Tibial artery (tissue), 4 donors: ENCODE results near the gene B3GNT7.
A peak's percentile ranks its signal among the peaks of the same experiment; 100 is the strongest.
"Not testable (repeated sequence)": the region's sequence is repeated elsewhere in the genome, so short reads cannot be mapped to it uniquely, and the experiment has no call there.

Source experiments
- DNase-seq, 2 donors: peaks; one replicate each; pipeline ENCODE4 v3.0.0-alpha.2; 2019
- H3K27ac ChIP-seq, 2 donors: fragments of 200-600 bp; sonication (generic) in 1 of 2; 1 replicate in 1 of 2; 2 replicates in 1 of 2; pipeline ENCODE4 v1.5.1; 2018 to 2019; ENCODE audit warnings: mild to moderate bottlenecking in 1 of 2
- H3K27me3 ChIP-seq, 2 donors: fragments of 200-600 bp; sonication (generic) in 1 of 2; one replicate each; pipeline versions ENCODE4 v1.5.1 to v1.6.0; 2016 to 2019
- H3K36me3 ChIP-seq, 3 donors: fragments of 200-600 bp; sonication (generic) in 2 of 3; one replicate each; pipeline ENCODE4 v1.5.1; 2016 to 2019; ENCODE audit warnings: mild to moderate bottlenecking in 2 of 3
- H3K4me1 ChIP-seq, 4 donors: fragments of 200-600 bp; sonication (generic) in 2 of 4; 1 replicate in 3 of 4; 2 replicates in 1 of 4; pipeline ENCODE4 v1.5.1; 2016 to 2019
- H3K4me3 ChIP-seq, 2 donors: fragments of 200-600 bp; sonication (generic) in 1 of 2; 1 replicate in 1 of 2; 2 replicates in 1 of 2; pipeline ENCODE4 v1.5.1; 2018 to 2019; ENCODE audit warnings: mild to moderate bottlenecking in 2 of 2
- H3K9me3 ChIP-seq, 3 donors: fragments of 200-600 bp; sonication (generic) in 1 of 3; one replicate each; pipeline ENCODE4 v1.5.1; 2016 to 2019
- intact Hi-C: fragments of 100-400 bp; cut with DNase I; formaldehyde crosslinking; loops from one replicate; pipeline ENCODE4 v1.15.0; 2023; ENCODE audit warnings: low total_unique reads
- TF ChIP-seq, protein P1 (sequence below), 2 experiments: fragments of 200-600 bp in 1 of 2; fragments of 450-650 bp in 1 of 2; IDR thresholded peaks; one replicate each; pipeline ENCODE4 v1.5.1; 2017 to 2019; ENCODE audit warnings: antibody characterized with exemption in 2 of 2, mild to moderate bottlenecking in 1 of 2, moderate library complexity in 1 of 2

B3GNT7 gene, protein sequence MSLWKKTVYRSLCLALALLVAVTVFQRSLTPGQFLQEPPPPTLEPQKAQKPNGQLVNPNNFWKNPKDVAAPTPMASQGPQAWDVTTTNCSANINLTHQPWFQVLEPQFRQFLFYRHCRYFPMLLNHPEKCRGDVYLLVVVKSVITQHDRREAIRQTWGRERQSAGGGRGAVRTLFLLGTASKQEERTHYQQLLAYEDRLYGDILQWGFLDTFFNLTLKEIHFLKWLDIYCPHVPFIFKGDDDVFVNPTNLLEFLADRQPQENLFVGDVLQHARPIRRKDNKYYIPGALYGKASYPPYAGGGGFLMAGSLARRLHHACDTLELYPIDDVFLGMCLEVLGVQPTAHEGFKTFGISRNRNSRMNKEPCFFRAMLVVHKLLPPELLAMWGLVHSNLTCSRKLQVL

DNA sequence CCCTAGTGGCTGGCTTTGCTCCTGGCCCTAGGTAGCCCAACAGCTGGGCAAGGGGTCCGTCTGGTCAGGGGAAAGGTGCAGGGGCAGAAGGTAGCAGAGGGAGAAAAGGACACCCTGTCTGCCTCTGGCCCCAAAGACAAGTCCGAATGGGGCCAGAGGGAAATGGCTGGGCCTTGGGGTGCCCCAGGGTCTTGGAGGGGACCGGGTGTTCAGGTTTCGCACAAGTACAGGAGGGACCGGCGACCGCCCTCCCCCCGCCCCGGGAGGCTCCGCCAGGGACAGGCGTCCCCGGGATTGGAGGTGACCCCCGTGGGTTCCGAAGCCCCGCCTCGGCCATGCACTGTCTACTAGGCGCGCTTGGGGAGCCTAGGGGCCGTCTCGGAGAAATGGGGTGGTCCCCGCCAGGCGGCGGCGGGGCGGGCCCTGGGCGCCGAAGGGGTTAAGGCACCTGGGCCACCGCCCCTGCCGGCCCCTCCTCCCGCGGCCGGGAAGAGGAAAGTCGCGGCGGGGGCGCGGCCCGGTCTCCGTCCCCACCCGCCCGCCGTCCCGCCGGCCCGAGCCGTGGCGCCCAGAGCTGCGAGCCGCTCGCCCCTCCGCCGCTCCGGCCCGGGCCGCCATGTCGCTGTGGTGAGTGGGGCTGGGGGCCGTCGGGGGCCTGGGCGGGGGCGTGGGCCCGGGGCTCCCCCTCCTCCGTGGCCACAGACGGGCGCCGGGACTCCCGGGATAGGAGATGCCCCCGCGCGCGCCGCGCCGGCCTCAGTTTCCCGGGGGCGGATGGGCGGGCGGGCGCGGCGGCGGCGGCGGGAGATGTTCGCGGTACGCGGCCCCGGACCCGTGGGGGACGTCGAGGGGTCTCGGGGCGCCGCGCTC, at the start of gene B3GNT7:
Gene B3GNT7 (plus strand): TSS at position 523 of the 870 bp plus-strand sequence. CDS start 94 bp downstream, at position 617.
- Histone ChIP-seq H3K4me1 (peaks cover 0 to 35% (median 28%) of the 10 kb centered on the region in 4 donors), H3K9me3 (no peaks in the 10 kb centered on the region), H3K4me3 (peak within 1 kb of the TSS; percentile 47 to 55), H3K27me3 (peaks cover 0 to 33% of the 10 kb centered on the region in 2 donors), H3K27ac (peak within 1 kb of the TSS; percentile 53 to 65), H3K36me3 (peaks cover 0 to 12% (median 0%) of the 10 kb centered on the region in 3 donors)
- TF ChIP-seq, protein P1, sequence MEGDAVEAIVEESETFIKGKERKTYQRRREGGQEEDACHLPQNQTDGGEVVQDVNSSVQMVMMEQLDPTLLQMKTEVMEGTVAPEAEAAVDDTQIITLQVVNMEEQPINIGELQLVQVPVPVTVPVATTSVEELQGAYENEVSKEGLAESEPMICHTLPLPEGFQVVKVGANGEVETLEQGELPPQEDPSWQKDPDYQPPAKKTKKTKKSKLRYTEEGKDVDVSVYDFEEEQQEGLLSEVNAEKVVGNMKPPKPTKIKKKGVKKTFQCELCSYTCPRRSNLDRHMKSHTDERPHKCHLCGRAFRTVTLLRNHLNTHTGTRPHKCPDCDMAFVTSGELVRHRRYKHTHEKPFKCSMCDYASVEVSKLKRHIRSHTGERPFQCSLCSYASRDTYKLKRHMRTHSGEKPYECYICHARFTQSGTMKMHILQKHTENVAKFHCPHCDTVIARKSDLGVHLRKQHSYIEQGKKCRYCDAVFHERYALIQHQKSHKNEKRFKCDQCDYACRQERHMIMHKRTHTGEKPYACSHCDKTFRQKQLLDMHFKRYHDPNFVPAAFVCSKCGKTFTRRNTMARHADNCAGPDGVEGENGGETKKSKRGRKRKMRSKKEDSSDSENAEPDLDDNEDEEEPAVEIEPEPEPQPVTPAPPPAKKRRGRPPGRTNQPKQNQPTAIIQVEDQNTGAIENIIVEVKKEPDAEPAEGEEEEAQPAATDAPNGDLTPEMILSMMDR (IDR thresholded peaks at IDR 0.05): no peak
- no peak for DNase-seq
- intact Hi-C loops: no loop called here

DNA sequence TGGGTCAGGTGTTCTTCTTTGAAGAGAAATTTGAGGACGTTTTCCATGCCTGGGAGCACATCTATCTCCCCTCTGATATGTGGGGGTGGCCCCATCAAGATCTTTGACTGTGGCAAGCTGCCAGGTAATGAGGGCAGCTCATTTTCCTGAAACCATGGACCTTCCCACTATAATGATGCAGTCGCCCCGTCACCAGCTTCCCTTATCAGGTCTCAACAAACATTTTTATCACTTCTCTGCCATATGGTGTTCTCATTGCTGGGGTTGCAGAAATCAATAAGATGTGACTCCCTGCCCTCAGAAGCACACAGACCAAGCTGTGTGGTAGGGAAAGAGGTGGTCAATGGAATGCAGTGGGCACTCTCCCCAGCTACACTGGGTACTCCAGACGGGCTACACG, 48.4 kb upstream of the B3GNT7 start:
- peaks cover 6 to 21% (median 10%) of the 10 kb centered on the region in 3 donors for H3K36me3 ChIP-seq
- no peaks in the 10 kb centered on the region for H3K27me3 ChIP-seq
- H3K4me1 ChIP-seq: no peaks in the 10 kb centered on the region
- DNase-seq: no peak
- TF ChIP-seq, protein P1 (IDR thresholded peaks at IDR 0.05): no peak
- H3K27ac ChIP-seq: no peak overlapping the region
- no peak overlapping the region for H3K4me3 ChIP-seq
- intact Hi-C loops: loop anchor here (5.0 kb wide), 1 partner anchor 595 kb away; no protein-coding TSS in a partner anchor
- H3K9me3 ChIP-seq: no peaks in the 10 kb centered on the region

DNA sequence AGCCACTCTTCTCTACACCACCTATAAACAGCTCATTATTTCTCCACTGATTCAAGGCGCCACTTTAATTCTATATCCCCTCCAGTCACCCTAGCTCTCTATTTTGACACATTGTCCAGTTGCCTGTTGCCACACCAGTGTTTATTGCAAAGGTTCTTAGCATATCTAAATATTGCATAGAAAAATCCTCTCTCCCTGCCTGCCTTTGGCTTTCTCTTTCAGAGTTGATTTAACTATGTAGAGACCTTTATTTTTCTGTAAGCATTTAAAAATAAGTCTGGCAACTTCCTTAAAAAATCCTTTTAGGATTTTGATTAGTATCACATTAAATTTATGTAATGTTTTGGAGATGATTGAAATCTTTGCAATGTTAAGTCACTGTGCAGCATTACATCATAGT, 47.9 kb upstream of the B3GNT7 start:
- H3K36me3 ChIP-seq: peaks cover 6 to 17% (median 10%) of the 10 kb centered on the region in 3 donors
- H3K4me3 ChIP-seq: no peak overlapping the region
- H3K9me3 ChIP-seq: no peaks in the 10 kb centered on the region
- H3K27ac ChIP-seq: no peak overlapping the region
- intact Hi-C loops: loop anchor here (5.0 kb wide), 1 partner anchor 595 kb away; no protein-coding TSS in a partner anchor
- TF ChIP-seq, protein P1 (IDR thresholded peaks at IDR 0.05): no peak
- H3K27me3 ChIP-seq: no peaks in the 10 kb centered on the region
- no peaks in the 10 kb centered on the region for H3K4me1 ChIP-seq
- DNase-seq: no peak

DNA sequence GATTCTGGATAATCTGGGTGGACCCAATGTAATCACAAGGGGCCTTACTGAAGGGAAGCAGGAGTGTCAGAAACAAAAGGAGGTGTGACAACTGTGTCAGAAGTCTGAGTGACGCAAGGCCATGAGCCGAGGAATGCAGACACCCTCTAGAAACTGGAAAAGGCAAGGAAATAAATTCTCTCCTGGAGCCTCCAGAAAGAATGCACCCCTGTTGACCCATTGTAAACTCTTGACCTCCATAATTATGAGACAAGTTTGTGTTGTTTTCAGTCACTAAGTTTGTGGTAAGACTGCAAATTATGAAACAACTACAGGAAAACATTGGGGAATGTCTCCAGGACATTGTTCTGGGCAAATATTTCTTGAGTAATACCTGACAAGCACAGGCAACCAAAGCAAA, 47.3 kb upstream of the B3GNT7 start:
- no peak overlapping the region for H3K4me3 ChIP-seq
- intact Hi-C loops: loop anchor here (5.0 kb wide), 1 partner anchor 596 kb away; no protein-coding TSS in a partner anchor
- no peaks in the 10 kb centered on the region for H3K4me1 ChIP-seq
- TF ChIP-seq, protein P1 (IDR thresholded peaks at IDR 0.05): no peak
- H3K27ac ChIP-seq: no peak overlapping the region
- H3K27me3 ChIP-seq: no peaks in the 10 kb centered on the region
- no peaks in the 10 kb centered on the region for H3K9me3 ChIP-seq
- DNase-seq: no peak
- H3K36me3 ChIP-seq: peaks cover 6 to 17% (median 10%) of the 10 kb centered on the region in 3 donors

DNA sequence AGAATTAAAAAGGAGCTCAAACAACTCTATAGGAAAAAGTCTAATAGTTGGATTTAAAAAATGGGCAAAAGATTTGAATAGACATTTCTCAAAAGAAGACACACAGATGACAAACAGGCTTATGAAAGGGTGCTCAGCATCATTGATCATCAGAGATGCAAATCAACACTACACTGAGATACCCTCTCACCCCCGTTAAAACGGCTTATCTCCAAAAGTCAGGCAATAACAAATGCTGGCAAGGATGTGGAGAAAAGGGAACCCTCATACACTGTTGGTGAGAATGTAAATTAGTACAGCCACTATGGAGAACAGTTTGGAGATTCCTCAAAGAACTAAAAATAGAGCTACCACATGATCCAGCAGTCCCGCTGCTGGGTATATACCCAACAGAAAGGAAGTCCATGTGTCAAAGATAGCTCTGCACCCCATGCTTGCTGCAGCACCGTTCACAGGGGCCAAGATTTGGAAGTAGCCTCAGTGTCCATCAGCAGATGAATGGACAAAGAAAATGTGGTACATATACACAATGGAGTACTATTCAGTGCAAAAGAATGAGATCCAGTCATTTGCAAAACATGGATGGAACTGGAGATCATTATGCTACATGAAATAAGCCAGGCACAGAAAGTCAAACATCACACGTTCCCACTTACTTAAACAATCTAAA, 46.7 kb upstream of the B3GNT7 start:
- Histone ChIP-seq H3K27me3 (no peaks in the 10 kb centered on the region), H3K4me3 (no peak overlapping the region), H3K36me3 (peaks cover 6 to 17% (median 10%) of the 10 kb centered on the region in 3 donors), H3K27ac (no peak overlapping the region), H3K9me3 (no peaks in the 10 kb centered on the region), H3K4me1 (no peaks in the 10 kb centered on the region)
- TF ChIP-seq, protein P1 (IDR thresholded peaks at IDR 0.05): no peak
- intact Hi-C loops: loop anchor here (5.0 kb wide), 1 partner anchor 597 kb away; no protein-coding TSS in a partner anchor
- peak; percentile 20 to 51 for DNase-seq

DNA sequence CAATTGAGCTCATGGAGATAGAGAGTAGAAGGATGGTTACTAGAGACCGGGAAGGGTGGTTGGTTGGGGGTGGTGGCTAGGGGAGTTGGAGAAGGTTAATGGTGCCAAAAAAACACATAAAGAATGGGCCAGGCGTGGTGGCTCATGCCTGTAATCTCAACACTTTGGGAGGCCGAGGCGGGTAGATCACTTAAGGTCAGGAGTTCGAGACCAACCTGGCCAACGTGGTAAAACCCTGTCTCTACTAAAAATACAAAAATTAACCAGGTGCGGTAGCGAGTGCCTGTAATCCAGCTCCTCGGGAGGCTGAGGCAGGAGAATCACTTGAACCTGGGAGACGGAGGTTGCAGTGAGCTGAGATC, 46.2 kb upstream of the B3GNT7 start:
- intact Hi-C loops: loop anchor here (5.0 kb wide), 1 partner anchor 597 kb away; no protein-coding TSS in a partner anchor
- not testable (repeated sequence) for H3K27me3 ChIP-seq, H3K4me3 ChIP-seq, H3K27ac ChIP-seq, H3K4me1 ChIP-seq, H3K9me3 ChIP-seq
- DNase-seq: peak in 1 of 2 donors; percentile 17
- peaks cover 6 to 17% (median 10%) of the 10 kb centered on the region in 3 donors for H3K36me3 ChIP-seq
